ENCODE results near the gene CHST8.

- TF ChIP-seq CTCF (conservative IDR thresholded peaks at IDR 0.05; ENCODE audit: low read depth in 2 of 2) (no peak), JUNB (IDR thresholded peaks at IDR 0.05; ENCODE audit: unreplicated experiment) (no peak), REST (IDR thresholded peaks at IDR 0.05; ENCODE audit: unreplicated experiment) (no peak), CREB1 (CRISPR knock-in tag; IDR thresholded peaks at IDR 0.05; ENCODE audit: low read depth) (no peak), EZH2 (IDR thresholded peaks at IDR 0.05; ENCODE audit: low read depth, unreplicated experiment) (no peak), ETS1 (IDR thresholded peaks at IDR 0.05) (no peak), POLR2AphosphoS5 (IDR thresholded peaks at IDR 0.05; ENCODE audit: low read depth) (no peak), EZH2phosphoT487 (IDR thresholded peaks at IDR 0.05; ENCODE audit: unreplicated experiment) (no peak), ZNF331 (CRISPR knock-in tag; IDR thresholded peaks at IDR 0.05; ENCODE audit: low read depth) (no peak), NANOG (IDR thresholded peaks at IDR 0.05; ENCODE audit: borderline replicate concordance) (no peak), ZNF114 (CRISPR knock-in tag; IDR thresholded peaks at IDR 0.05) (no peak), ZNF462 (CRISPR knock-in tag; IDR thresholded peaks at IDR 0.05) (no peak)
These were observed 133.6 kb downstream of the CHST8 start for GRCh38 chr19:33755099-33756035.

Data from GM23338 (cell line).